Measurements from ENCODE around the gene SLC66A3.

GRCh38 chr2:11160256-11160655 lies 5.0 kb downstream of the SLC66A3 start:
- TF ChIP-seq POLR2AphosphoS5 (IDR thresholded peaks at IDR 0.05) (no peak), CTCF (IDR thresholded peaks at IDR 0.05) (no peak), POLR2A (IDR thresholded peaks at IDR 0.05) (no peak)

All from transverse colon (tissue), 4 donors.